GM21825 (cell line): Measurements from ENCODE around the gene ARL17B.
A peak's percentile ranks its signal among the peaks of the same experiment; 100 is the strongest.
"Not testable (repeated sequence)": the region's sequence is repeated elsewhere in the genome, so short reads cannot be mapped to it uniquely, and the experiment has no call there.

ENCODE experiments used
- ATAC-seq: cut with Tn5 transposase; IDR thresholded peaks from one replicate; pipeline ENCODE4 v1.9.1; 2021; ENCODE audit warnings: mild to moderate bottlenecking, moderate library complexity; ENCODE audit not compliant: unreplicated experiment

Gene ARL17B

GRCh38 chr17:46361755-46362154 lies at the start of gene ARL17B:
ARL17B (minus strand) TSS chr17:46361766; CDS start chr17:46358397, 3,369 bp downstream.
- ATAC-seq: peak; percentile 97

GRCh38 chr17:46409864-46410263 lies 48.3 kb upstream of the ARL17B start:
- not testable (repeated sequence) for ATAC-seq

- ATAC-seq: not testable (repeated sequence)
Observed at GRCh38 chr17:46407155-46407554, 45.6 kb upstream of the ARL17B start.

- not testable (repeated sequence) for ATAC-seq
Observed at GRCh38 chr17:46401033-46401787, 39.6 kb upstream of the ARL17B start.

GRCh38 chr17:46400543-46400942 lies 39.0 kb upstream of the ARL17B start:
- not testable (repeated sequence) for ATAC-seq

- not testable (repeated sequence) for ATAC-seq
Observed at GRCh38 chr17:46399993-46400392, 38.4 kb upstream of the ARL17B start.

GRCh38 chr17:46396292-46396691 lies 34.7 kb upstream of the ARL17B start:
- not testable (repeated sequence) for ATAC-seq

- ATAC-seq: not testable (repeated sequence)
Observed at GRCh38 chr17:46393702-46394101, 32.1 kb upstream of the ARL17B start.

GRCh38 chr17:46385491-46385890 lies 23.9 kb upstream of the ARL17B start:
- not testable (repeated sequence) for ATAC-seq

GRCh38 chr17:46383118-46383517 lies 21.6 kb upstream of the ARL17B start:
- ATAC-seq: not testable (repeated sequence)

- ATAC-seq: not testable (repeated sequence)
Observed at GRCh38 chr17:46373418-46373817, 11.9 kb upstream of the ARL17B start.

- ATAC-seq: peak; percentile 79
Observed at GRCh38 chr17:46372236-46373229, 11.0 kb upstream of the ARL17B start.

GRCh38 chr17:46367520-46367919 lies 6.0 kb upstream of the ARL17B start:
- not testable (repeated sequence) for ATAC-seq

GRCh38 chr17:46361145-46361735 lies 326 bp downstream of the ARL17B start:
- peak; percentile 36 for ATAC-seq

- ATAC-seq: not testable (repeated sequence)
Observed at GRCh38 chr17:46353856-46354255, 7.7 kb downstream of the ARL17B start.

GRCh38 chr17:46349060-46349459 lies 12.5 kb downstream of the ARL17B start:
- ATAC-seq: not testable (repeated sequence)

GRCh38 chr17:46348345-46348744 lies 13.2 kb downstream of the ARL17B start:
- ATAC-seq: not testable (repeated sequence)

- ATAC-seq: not testable (repeated sequence)
Observed at GRCh38 chr17:46342131-46342530, 19.4 kb downstream of the ARL17B start.

GRCh38 chr17:46341220-46341619 lies 20.3 kb downstream of the ARL17B start:
- ATAC-seq: not testable (repeated sequence)

- not testable (repeated sequence) for ATAC-seq
Observed at GRCh38 chr17:46294831-46295230, 66.7 kb downstream of the ARL17B start, which contains the start of gene LRRC37A. LRRC37A (plus strand) TSS chr17:46295131; CDS start chr17:46295134, 3 bp downstream.

GRCh38 chr17:46291618-46292017 lies 69.9 kb downstream of the ARL17B start:
- not testable (repeated sequence) for ATAC-seq
